HG02870 (cell line): Measurements from ENCODE around the gene HSPB2.
"Not testable (repeated sequence)": the region's sequence is repeated elsewhere in the genome, so short reads cannot be mapped to it uniquely, and the experiment has no call there.

Experiments used
- ATAC-seq: cut with Tn5 transposase; IDR thresholded peaks from one replicate; pipeline ENCODE4 v1.9.1; 2021; ENCODE audit warnings: mild to moderate bottlenecking, moderate library complexity; ENCODE audit not compliant: unreplicated experiment

Gene HSPB2

DNA sequence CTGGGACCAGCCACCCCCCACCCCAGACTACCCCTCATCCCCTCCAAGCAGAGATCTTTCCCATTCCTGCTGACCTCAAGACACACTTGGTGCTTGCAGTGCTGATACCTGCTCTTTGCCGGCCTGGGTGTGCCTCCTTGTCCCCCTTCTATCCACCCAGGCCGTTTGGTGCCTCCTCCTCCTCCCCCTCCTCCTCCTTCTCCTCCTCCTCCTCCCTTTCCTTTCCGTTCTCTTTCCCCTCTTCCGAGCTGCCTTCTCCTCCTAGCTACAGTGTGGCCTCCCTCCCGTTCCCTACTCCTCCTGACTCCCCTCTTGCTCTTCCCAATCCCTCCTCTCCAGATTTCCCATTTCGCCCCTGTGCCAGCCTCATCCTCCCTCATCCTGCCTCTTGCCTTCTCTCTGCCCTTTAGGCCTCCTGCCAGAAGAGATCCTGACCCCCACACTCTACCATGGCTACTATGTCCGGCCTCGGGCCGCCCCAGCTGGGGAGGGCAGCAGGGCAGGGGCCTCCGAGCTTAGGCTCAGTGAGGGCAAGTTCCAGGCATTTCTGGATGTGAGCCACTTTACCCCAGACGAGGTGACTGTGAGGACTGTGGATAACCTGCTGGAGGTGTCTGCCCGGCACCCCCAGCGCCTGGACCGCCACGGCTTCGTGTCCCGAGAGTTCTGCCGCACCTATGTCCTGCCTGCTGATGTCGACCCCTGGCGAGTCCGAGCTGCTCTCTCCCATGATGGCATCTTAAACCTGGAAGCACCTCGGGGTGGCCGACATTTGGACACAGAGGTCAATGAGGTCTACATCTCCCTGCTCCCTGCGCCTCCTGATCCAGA lies 712 bp downstream of the HSPB2 start:
- ATAC-seq = no peak

DNA sequence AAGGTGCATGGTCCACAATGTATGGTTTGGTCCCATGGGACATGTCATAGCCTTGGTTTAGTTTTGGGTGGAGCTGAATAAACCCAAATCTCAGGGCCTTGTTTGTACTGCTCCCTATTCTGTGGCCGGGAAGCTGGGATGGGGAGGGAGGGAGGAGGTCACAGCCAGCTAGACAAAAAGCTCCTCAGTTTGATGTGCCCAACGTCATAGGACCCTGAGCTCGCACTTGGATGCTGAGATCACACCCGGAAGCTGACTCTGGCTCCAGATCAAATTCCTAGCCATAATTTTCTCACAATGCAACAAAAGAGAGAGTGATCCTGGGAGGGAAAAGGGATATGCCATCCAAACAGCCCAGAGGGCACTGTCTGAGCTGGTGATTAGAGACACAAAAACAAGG lies 1.5 kb downstream of the HSPB2 start:
- ATAC-seq = no peak

DNA sequence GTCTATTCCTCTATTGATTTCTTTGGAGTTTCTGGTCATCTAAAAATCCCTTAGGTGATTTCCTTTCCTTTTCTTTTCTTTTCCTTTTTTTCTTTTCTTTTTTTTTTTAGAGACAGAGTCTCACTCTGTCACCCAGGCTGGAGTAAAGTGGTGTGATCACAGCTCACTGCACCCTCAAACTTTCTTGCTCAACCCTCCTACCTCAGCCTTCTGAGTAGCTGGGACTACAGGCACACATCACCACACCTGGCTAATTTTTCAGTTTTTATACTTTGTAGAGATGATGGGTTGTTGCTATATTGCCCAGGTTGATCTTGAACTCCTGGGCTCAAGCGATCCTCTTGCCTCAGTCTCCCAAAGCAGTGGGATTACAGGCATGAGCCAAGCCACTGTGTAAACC lies 4.2 kb downstream of the HSPB2 start:
- no peak for ATAC-seq

DNA sequence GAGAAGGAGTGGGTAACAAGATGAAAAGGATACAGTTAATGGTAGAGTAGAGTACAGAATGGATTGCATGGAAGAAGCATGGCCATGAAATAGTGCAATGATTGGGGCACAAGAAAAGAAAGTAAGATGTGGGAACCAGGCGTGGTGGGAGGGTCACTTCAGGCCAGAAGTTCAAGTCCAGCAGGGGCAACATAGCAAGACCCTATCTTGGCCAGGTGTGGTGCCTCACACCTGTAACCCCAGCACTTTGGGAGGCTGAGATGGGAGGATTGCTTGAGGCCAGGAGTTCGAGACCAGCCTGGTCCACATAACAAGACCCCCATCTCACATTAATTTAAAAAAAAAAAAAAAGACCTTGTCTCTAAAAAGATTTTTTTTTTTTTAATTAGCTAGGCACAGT lies 4.8 kb downstream of the HSPB2 start:
- no peak for ATAC-seq

DNA sequence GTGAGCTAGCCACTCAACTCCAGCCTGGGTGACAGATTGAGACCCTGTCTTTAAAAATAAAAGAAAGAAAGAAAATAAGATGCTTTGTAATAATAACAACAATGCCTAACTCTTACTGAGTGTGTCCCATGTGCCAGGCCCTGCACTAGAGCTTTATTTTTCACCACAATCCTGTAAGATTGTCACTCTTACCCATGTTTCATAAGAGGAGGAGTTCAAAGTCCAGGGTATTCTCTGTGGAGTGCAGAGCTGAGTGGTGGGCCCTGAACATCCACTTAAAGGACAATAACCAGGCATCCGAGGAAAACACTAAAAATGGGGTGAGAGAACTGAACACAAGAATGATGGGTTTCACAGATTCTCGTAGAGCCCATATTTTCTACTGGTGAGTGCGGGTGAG lies 5.3 kb downstream of the HSPB2 start:
- ATAC-seq = no peak

DNA sequence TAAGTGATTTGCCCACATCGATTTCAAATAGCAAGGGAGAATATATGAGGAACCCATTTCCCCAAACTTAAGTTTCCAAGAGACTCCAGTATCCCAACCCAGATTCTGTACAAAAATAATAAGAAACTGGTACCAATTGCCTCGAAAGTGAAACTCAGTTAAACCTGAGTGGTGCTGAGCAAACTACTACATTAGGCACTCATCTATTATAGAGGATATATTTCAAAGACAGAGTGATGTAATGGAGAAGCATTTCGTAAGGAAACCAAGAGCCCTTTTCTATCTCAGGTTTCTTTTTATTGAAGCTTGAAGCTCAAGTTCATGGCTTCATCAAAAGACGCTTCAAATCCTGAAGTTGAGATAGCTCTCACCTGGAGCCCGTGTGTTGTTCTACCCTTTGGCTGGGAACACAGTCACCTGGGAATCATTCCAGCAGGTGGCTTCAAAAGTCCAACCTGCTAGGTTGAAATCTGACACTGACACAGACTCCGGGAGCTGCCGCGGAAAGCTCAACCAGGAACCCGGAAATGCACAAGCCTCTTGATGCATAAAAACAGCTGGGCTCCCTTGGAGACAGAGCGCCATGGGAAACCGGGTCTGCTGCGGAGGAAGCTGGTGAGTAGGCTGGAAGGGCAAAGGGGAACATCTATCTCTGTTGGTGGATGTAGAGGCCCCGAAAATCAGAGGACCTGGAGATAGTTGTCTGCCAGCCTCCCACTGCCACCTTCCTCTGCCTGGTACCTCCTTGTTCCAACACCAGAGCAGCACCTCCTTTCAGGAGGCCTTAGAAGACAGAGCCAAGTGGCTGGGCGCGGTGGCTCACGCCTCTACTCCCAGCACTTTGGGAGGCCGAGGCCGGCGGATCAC lies 6.1 kb downstream of the HSPB2 start, which contains the start of gene C11orf52:
Gene C11orf52 (plus strand): TSS at position 524 of the 867 bp plus-strand sequence. CDS start 60 bp downstream, at position 584.
- no peak for ATAC-seq

DNA sequence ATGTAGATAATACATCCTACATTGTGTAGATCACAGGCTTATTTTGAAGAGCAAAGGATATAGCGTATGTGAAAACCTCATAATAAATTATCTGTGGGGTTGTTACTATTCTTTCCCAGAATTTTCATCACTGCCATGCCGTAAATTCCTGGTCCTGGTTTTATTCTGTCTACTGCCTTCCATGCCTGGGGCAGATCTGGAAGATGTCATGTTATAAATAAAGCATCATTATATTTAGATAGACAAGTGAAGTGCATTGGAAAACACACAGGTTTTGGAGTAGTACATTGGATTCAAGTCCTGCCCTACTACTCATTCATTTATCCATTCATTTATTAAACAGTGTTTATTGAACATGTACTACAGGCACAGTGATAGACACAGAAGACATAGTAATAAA lies 8.4 kb downstream of the HSPB2 start:
- ATAC-seq = no peak

DNA sequence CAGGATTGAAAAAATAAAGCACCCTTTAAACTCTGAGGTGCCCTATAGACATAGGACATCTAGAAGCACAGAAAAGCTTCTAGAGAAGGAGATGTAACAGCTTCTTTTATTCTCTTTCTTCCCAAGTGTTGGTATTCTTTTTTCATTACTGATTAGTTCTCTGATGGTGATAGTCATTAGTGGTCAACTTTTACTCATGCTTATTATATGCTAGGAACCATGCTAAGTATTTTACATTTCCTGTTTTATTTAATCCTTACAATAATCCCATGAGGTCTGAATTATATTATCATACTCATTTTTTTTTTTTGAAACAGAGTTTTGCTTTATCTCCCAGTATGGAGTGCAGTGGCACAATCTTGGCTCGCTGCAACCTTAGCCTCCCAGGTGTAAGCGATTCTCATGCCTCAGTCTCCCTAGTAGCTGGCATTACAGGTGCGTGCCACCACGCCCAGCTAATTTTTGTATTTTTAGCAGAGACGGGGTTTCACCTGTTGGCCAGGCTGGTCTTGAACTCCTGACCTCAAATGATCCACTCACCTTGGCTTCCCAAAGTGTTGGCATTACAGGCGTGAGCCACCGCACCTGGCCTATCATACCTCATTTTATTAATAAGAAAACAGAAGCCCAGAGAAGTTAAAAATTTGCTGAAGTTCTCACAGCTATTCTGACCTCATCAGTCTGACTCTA lies 9.2 kb downstream of the HSPB2 start:
- ATAC-seq = no peak

DNA sequence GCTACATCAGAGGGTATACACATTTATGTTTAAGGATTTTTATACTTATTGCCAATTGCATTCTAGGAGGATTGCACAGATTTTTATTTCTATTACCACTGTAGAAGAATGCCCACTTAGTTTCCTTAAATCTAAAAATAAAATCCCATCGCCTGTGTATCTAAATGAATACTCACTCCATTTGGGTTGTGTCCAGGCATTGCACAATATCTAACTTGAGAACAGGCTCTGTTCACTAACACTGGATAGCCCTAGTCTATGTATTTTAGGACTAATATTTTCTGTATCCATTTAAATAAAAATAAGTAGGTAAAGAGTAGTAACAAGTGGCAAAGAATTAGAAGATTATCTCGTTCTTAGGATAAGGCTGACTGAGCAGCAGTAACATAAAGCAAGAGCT lies 10.3 kb downstream of the HSPB2 start:
- no peak for ATAC-seq

DNA sequence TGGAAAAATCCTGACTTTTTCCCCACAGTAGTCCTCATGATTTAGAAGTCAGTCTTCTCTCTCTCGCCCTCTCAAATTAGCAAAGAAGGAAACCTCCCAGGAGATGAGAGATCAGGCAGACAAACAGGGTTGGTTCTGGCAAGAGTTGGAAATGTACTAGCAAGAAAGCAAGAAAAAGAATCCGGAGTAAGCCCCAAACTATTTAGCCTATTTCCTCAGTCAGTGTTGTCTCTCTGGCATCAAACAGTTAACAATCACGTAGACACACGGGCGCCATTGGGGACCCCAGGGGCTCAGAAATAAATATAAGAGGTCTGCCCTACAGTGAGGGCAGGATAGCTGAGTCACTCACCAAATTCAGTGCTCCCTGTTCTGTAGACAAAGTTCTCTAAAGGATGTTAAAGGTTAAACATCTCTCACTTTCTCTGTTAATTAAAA lies 10.8 kb downstream of the HSPB2 start:
- ATAC-seq = no peak

DNA sequence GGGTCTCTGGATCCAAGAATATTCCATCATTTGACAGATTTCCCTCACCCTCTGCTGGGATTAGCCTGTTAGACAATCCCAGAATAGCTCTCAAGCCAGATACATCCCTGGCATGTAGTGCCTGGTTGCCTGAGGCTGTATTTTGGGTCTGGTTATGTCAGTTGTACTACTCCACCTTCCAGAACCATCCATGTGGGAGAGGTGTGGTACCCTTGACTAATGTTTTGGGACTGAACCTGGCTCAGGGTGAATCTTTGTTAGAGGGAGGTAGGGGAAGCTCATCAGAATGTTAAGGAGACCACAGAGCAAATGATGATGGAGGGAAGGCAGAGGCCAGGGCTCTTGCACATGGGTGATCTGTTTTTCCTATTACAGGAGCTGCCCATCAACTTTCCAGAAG lies 11.4 kb downstream of the HSPB2 start:
- no peak for ATAC-seq

DNA sequence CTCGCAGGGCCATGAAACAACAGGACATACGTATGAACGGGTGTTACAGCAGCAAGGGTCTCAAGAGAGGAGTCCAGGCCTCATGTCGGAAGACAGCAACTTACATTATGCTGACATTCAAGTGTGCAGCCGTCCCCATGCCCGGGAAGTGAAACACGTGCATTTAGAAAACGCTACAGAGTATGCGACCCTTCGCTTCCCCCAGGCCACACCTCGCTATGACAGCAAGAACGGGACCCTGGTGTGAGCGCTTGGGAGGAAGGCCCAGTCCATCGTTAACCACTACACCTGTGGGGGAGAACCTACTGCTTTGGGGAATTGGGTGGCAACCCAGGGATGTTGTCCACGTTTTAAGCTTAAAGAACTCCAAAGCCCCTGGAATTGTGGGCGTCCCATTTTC lies 13.4 kb downstream of the HSPB2 start:
- no peak for ATAC-seq

DNA sequence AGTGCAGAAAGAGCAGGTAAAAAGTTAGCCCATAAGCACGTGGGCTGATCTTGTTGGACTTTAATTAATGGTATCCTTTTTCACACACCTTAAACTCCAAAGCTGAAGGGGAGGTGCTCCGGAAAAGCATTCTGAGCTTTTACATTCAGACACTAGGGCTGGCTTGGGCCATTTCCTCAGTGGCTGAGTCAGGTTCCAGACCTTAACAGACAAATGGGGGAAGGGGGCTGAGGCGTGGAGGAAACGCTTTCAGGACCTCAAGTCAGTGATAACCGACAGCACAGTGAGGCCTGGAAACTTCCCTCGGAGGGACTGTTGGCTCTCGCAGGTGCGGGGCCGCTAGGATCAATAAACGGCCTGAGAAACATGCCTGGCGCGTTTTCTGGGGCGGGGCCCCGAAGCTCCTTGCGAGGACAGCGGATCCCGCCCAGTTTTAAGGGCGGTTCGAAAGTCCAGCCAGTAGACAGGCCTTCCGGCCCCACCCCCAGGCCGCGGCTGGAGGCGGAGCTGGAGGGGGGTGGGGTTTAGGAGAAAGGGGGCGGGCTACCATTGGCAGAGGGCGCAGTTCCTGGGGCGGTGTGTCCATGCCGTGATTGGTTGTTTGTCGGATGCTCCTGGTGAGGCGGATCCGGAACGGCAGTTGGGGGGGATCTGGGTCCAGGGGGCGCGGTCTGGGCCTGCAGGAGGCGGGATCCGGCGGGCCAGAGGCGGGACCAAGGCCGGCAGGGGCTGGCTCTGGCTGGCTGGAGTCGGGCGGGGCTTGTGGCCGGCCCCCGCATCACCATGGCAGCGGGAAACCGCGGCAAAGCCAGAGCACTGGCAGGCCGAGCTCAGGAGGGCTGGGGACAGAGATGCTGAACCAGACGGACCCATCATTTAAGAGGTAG lies 14.2 kb downstream of the HSPB2 start:
- ATAC-seq = peak; percentile 90

DNA sequence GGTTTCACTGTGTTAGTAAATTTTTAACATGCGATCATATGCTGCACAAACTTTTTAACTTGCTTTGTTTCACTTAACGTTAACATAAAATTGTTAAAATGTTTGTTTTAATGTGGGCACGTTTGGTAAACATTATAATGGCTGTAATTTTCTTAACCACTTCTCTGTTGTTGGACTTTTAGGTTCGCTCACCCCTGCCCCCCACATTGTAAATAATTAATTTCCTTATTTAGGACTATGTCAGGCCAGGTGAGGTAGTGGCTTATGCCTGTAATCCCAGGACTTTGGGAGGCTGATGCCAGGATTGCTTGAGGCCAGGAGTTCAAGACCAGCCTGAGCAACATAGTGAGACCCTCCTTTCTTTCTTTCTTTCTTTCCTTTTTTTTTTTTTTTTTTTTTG lies 17.9 kb downstream of the HSPB2 start:
- no peak for ATAC-seq

DNA sequence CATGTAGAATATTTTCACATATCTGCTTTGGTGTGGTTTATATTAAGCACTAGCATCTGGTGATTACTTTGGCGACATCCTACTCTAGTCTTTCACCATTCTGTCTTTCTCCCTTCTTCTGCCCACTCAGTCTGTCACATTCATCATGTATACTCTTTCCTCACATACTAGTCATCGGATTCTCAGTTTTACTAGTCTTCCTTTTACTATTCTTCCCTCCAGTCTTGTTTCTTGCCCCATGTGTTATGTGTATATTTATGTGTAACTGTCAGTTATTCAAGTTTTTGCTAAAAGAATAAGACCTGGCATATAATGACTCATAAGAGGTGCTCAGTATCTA lies 20.0 kb downstream of the HSPB2 start:
- no peak for ATAC-seq

DNA sequence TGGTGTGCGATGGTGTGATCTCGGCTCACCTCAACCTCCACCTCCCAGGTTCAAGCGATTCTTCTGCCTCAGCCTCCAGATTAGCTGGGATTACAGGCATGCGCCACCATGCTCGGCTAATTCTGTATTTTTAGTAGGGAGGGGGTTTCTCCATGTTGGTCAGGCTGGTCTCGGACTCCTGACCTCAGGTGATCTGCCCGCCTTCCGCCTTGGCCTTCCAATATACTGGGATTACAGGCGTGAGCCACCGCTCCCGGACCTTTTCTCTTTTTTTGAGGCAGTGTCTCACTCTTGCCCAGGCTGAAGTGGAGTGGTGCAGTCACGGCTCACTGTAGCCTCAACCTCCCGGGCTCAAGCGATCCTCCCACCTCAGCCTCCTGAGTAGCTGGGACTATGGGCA lies 20.6 kb downstream of the HSPB2 start:
- ATAC-seq = not testable (repeated sequence)

DNA sequence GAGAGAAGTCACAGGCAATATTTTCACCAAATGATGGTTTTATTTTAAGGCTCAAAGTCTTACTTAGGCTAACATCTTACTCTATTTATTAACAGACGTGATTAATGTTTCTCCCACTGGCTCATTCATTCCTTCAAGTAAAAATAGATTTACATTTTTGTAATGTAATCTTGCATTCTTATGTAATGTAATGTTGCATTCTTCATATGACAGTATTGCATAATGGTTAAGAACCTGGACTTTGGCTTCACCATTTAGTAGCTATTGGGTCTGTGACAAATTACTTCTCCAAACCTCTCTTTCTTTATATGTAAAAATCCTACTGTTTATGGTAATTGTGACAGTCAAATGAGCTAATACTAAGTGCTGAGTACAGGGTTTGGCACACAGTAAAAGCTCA lies 21.3 kb downstream of the HSPB2 start:
- ATAC-seq = no peak

DNA sequence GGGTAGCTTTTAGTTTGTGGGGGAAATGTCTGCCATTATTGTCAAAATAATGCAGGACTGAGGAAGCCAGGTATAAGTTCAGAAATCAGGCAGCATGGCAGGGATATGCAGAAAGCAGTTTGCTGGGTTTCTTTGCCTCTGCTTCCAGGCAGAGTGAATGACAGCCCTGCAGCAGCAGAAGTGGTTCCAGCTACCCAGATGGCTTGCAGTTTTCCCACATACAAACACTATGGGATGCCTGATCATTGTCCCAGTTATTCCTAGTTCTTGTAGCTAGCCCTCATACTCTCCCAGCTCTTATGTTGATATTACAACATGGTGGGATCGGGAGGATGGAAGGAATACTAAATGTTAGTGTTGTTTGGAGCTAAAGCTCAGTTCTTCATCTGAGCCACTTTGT lies 21.8 kb downstream of the HSPB2 start:
- ATAC-seq = no peak

DNA sequence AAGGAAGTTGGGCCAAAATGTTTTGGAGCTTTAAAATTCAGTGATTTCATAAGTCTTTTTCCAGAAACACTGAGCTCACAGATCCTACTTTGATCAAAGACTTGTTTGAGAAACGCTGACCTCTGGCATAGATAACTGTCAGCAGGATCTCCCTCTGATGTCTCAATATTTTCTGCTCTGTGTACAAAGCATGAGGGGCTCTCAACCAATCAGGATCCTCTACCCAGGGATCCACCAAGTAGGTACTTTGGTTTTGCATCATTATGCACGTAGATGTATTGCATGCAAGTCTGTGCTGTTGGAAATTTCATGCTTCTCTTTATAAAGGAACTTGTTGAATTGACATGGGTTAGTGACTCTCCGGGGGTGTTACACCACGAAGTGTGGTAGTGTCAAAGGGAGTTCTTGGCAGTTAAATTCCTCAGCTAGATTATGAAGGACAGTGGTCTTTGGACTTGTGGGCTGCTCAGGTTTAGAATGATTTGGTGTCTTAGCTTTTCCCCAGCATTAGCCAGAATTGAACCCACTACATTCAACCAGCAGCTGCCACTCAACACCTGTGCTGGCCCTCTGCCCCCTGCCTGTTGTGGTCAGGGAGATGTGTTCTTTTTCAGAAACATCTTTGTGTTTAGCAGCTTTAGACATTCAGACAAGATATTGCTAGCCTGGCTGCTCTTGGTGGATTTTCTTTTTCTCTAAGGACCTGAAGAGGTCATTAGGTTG lies 22.9 kb downstream of the HSPB2 start:
- no peak for ATAC-seq

DNA sequence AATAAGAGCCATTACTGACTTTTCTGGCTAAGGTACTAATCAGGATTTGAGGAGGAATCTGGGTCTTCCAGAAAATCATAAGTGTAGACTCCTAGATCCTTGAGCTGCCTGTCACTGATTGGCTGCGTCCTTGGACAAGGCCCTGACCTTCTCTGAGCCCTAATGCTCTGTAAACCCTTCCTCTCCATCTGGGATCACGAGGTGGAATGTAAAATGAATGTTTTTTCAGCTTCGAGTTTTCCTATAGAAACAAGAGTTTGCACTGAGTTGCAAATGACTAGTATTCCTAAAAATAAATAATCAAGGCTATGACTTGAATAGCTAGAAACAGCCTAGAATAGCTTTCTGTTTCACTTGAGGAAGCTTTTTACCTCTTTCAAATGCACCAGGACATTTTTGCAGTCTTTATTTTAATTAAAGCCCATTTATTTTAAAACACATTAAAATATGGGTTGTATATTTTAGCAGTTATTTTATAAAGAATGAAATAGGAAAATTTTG lies 23.6 kb downstream of the HSPB2 start:
- ATAC-seq = no peak
